HG03175 (cell line): Measurements from ENCODE around the gene SLC2A13.
"Not testable (repeated sequence)": the region's sequence is repeated elsewhere in the genome, so short reads cannot be mapped to it uniquely, and the experiment has no call there.

ENCODE experiments used
- ATAC-seq: cut with Tn5 transposase; IDR thresholded peaks from one replicate; pipeline ENCODE4 v1.9.1; 2021; ENCODE audit warnings: mild to moderate bottlenecking, moderate library complexity; ENCODE audit not compliant: unreplicated experiment

The SLC2A13 gene

DNA sequence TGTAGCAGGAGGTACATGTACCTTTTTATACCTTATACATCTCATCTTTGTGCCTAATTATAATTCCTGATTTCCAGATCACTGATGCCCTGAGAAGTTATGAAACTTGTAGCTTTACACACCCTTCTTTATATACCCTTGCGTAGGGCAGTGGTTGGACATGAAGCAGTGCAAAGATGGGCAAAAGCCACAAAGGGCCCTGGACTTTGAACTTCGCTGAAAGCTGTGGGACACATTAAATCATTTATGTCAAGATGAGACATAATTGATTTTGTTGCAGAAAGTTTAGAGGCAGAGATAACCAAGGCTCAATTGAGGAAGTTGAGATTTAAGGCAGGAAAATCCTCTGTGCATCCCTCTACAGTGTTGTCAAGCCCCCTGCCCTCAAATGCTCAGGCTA lies 170.0 kb downstream of the SLC2A13 start:
- ATAC-seq, result no peak

GRCh38 chr12:39935275-39935674 lies 170.6 kb downstream of the SLC2A13 start:
- ATAC-seq, result no peak

DNA sequence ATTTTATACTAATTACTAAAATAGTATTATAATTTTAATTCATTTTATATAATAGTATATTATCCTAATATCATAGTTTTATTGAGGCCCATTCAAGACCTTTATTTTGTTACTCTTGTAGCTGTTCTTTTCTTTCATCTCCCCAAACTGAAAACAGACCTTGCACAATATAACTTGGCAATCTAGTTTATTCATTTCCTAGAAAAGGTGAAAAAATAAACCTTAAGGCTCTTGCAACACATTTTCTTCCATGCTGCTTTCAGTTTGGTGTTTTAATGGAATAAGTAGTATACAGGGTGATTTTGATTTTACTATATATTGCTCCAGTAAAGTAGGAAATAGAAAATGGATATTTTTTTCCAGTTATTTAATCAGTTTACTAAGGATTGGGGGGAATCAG lies 174.0 kb downstream of the SLC2A13 start:
- ATAC-seq, result no peak

GRCh38 chr12:39931231-39931630 lies 174.7 kb downstream of the SLC2A13 start:
- ATAC-seq, result no peak

- ATAC-seq, result no peak
Measured at GRCh38 chr12:39930101-39930500, 175.8 kb downstream of the SLC2A13 start.

GRCh38 chr12:39928181-39928899 lies 177.5 kb downstream of the SLC2A13 start:
- ATAC-seq, result no peak

GRCh38 chr12:39923364-39923763 lies 182.5 kb downstream of the SLC2A13 start:
- ATAC-seq, result no peak

DNA sequence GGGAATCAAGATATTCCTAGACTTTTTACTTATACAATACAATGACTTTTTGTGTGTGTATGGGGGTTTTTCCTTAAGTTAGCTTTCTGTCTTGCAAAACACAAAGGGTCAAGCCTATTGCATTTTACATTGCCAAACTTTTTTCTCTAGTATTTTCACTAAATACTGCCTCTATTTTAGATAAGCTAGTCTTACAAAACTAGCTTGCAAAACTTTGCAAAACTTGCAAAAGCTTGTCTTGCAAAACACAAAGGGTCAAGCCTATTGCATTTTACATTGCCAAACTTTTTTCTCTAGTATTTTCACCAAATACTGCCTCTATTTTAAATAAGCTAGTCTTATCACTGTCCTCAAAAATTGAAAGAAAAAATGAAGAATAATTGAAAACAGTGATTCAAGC lies 183.3 kb downstream of the SLC2A13 start:
- ATAC-seq, result not testable (repeated sequence)

DNA sequence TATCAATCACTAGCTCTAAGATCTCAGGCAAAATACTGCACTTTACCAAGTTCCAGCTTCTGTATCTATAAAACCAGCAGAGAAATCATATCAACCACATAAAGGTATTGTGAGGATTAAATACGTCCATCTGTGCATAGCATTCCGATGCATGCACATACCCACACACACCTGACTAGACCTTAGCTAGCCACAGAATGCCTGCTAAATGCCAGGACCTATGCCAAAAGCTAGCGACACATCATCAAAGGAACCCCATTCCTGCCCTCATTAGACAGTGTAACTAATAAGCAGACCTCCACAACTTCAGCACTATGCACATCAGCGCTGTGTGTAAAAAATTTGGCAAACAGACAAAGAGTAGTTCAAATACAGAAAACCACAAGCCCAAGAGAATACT lies 185.2 kb downstream of the SLC2A13 start:
- no peak for ATAC-seq

DNA sequence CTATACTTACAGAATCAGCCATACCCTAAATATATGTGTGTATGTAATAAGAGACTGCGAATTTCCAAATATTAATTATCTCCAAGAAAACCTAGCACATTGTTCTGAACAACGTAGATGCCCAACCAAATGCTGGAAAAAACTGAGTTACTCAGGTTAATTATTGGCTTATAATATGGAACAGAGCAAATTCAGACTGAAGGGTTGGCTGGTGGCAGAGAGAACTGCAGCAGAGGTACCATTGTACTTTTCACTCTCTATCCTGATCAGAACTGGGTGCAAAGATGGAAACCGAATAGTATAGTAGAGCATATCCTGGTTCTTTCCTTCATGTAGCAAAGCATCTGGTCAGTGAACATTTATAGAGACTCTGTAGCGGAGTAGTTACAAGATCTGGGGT lies 185.7 kb downstream of the SLC2A13 start:
- ATAC-seq, result no peak

DNA sequence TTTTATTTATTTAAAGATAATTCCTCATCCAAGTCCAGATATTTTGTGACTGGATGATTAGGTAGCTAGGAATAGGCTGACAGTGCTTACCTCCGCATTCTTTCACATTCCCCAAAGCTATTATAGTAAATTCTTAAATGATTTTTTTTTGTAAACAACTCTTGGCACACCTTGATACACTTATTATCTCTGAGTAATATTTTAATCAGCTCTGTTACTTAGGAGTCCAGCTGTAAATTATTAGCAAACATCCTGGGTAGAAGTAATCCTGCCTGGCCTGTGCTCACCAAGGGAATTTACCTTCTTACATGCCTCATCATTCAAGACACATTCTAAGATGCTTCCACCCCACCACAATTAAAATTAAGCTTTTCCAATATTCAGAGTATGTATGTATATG lies 186.1 kb downstream of the SLC2A13 start:
- no peak for ATAC-seq

DNA sequence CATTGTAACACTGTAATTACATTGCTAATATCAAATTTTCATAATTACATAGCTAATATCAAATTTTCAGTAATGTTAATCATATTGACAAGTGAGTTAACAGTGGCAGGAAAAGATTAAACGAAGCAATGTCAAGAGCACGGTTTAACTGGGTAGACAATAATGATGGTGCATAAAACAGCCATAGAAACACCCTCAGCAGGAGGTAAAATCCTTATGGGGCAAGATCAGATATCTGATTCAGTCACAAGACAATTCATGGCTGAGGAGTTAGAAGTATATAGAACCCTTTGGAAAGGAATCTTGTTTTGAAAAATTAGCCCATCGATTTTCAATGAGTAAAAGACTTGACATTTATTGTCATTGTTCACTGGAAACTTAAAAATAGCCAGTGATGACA lies 190.6 kb downstream of the SLC2A13 start:
- no peak for ATAC-seq

GRCh38 chr12:39912211-39912980 lies 193.5 kb downstream of the SLC2A13 start:
- no peak for ATAC-seq

DNA sequence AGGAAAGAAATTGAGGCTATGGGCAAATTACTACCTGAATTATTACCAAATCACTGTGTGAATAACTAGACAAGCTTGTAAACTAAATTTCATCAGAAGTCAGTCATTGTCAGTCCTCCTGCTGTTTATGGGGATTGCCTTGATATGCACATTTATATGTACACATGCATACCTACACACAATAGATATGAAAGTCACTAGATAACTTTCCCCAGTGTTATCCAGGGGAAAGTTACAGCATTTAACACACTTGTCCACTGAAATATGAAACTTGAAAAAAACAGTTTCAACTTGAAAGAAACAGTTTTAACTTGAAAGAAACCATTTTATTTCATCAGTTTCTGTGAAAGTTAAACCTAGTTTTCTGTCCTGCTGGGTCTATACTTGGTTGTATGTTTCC lies 199.6 kb downstream of the SLC2A13 start:
- no peak for ATAC-seq

GRCh38 chr12:39905152-39905551 lies 200.7 kb downstream of the SLC2A13 start:
- ATAC-seq, result no peak

- ATAC-seq, result no peak
Measured at GRCh38 chr12:39902821-39903220, 203.1 kb downstream of the SLC2A13 start.

DNA sequence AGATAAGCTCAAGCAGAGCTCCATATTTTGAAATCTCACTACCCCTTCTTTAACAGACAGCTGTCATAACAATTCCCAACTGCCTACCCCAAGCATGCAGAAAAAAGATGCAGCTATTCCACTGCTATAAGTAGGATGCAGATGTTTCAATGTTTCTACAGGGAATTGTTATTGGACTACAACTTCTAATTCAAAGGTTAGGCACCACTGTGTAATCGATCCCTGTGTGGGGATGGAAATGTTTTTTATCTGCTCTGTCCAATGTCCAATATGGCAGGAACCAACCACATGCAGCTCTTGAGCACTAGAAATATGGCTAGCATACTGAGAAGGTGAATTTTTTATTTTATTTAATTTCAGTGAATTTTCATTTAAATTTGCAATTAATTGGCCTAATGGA lies 208.6 kb downstream of the SLC2A13 start:
- ATAC-seq, result no peak

- not testable (repeated sequence) for ATAC-seq
Measured at GRCh38 chr12:39893388-39893787, 212.5 kb downstream of the SLC2A13 start.

DNA sequence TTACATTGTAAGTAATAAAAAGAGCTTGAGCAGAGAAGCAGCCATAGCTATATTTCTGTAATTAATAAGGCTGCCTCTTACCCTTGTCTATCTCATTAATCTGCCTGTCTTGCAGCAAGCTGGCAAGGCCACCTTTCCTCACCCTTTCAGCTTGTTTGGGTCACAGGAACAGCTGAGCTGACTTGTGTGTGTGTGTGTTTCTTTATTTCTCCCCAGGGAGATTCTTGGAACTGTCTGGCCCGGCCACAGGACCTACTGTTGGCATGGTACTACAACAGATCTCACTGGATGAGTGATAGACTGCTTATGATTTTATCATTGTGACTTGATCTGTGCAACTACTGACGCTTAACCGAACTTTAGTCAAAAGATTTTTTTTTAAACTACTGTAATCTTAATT lies 213.7 kb downstream of the SLC2A13 start:
- no peak for ATAC-seq

DNA sequence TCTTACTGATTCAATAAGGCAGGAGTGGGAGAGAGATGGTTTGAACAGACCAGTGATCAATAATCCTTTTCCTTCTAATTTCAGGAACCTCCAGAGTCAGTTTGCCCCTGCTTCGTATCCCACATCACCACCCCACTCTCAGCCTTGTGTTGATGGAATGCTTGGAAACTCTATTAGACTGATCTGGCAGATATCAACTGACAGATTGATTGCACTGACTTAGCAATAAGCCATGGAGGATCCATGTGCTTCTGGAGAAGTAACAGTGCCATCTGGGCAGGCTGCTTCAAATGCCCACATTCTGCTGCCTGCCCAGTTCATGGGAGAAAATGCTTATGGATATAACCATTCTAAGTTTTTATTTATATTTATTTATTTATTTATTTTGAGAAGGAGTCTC lies 218.0 kb downstream of the SLC2A13 start:
- ATAC-seq, result no peak

- no peak for ATAC-seq
Measured at GRCh38 chr12:39886106-39886505, 219.8 kb downstream of the SLC2A13 start.

GRCh38 chr12:39884616-39885125 lies 221.2 kb downstream of the SLC2A13 start:
- no peak for ATAC-seq
